ENCODE data around the gene GAD1.

Gene GAD1

GRCh38 chr2:170827841-170828532 is 11.3 kb downstream of the GAD1 start:
- Histone ChIP-seq H3K27me3 (ENCODE audit: insufficient read depth, low read length) (peaks cover 20% of the 10 kb centered on the region), H4K12ac (ENCODE audit: low read depth, low read length) (no peak overlapping the region), H3K4me2 (ENCODE audit: low read length) (no peak overlapping the region), H3K23ac (ENCODE audit: low read length) (no peak overlapping the region), H3K14ac (ENCODE audit: low read length) (no peak overlapping the region), H3K27ac (ENCODE audit: low read depth, low read length) (no peak overlapping the region), H2BK12ac (ENCODE audit: low read length) (no peak overlapping the region), H2BK5ac (ENCODE audit: low read depth, low read length, poor library complexity) (no peak overlapping the region), H2AFZ (ENCODE audit: insufficient read depth, low read length, poor library complexity) (no peak overlapping the region), H4K8ac (ENCODE audit: low read depth, low read length) (no peak overlapping the region), H3K9ac (ENCODE audit: low read length) (no peak overlapping the region), H3K4me3 (ENCODE audit: low read depth, low read length) (no peak overlapping the region), H2BK120ac (ENCODE audit: insufficient read depth, low read length, poor library complexity) (no peak overlapping the region), H3K18ac (ENCODE audit: low read length) (no peak overlapping the region), H3K79me2 (ENCODE audit: control insufficient read depth, insufficient read depth, low read length, poor library complexity) (no peaks in the 10 kb centered on the region), H3K36me3 (ENCODE audit: control insufficient read depth in 1 of 2, insufficient read depth in 2 of 2, low read length in 2 of 2) (no peaks in the 10 kb centered on the region), H2AK5ac (ENCODE audit: low read length) (no peak overlapping the region), H3K79me1 (ENCODE audit: low read length) (no peaks in the 10 kb centered on the region), H3K9me3 (ENCODE audit: insufficient read depth, low read depth, low read length) (peaks cover 10% of the 10 kb centered on the region), H3K4me1 (ENCODE audit: control insufficient read depth in 1 of 2, insufficient read depth in 2 of 2, low read length in 2 of 2) (peaks cover 3 to 7% of the 10 kb centered on the region in 2 experiments), H3K4ac (ENCODE audit: low read depth, low read length) (no peak overlapping the region), H4K91ac (ENCODE audit: low read depth, low read length) (no peak overlapping the region)
- DNase-seq: no peak
- no CpG with 5 or more reads among the region's 6 CpGs for WGBS (ENCODE audit: extremely low coverage, insufficient coverage, insufficient read length)

DNA sequence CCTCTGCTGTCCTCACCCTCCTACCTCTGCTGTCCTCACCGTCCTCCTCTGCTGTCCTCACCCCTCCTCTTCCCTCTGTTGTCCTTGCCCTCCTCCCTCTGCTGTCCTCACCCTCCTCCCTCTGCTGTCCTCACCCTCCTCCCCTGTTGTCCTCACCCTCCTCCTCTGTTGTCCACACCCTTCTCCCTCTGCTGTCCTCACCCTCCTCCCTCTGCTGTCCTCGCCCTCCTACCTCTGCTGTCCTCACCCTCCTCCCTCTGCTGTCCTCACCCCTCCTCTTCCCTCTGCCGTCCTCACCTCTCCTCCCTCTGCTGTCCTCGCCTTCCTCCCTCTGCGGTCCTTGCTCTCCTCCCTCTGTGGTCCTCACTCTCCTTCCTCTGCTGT is 11.8 kb downstream of the GAD1 start:
- Histone ChIP-seq H2BK5ac (ENCODE audit: low read depth, low read length, poor library complexity) (no peak overlapping the region), H2AK5ac (ENCODE audit: low read length) (no peak overlapping the region), H3K23ac (ENCODE audit: low read length) (no peak overlapping the region), H4K12ac (ENCODE audit: low read depth, low read length) (no peak overlapping the region), H3K4me3 (ENCODE audit: low read depth, low read length) (peak overlapping the region; percentile 1), H3K9ac (ENCODE audit: low read length) (no peak overlapping the region), H3K4me2 (ENCODE audit: low read length) (no peak overlapping the region), H3K36me3 (ENCODE audit: control insufficient read depth in 1 of 2, insufficient read depth in 2 of 2, low read length in 2 of 2) (no peaks in the 10 kb centered on the region), H3K79me1 (ENCODE audit: low read length) (no peaks in the 10 kb centered on the region), H3K79me2 (ENCODE audit: control insufficient read depth, insufficient read depth, low read length, poor library complexity) (no peaks in the 10 kb centered on the region), H3K4ac (ENCODE audit: low read depth, low read length) (no peak overlapping the region), H3K18ac (ENCODE audit: low read length) (no peak overlapping the region), H3K27me3 (ENCODE audit: insufficient read depth, low read length) (peaks cover 16% of the 10 kb centered on the region), H3K4me1 (ENCODE audit: control insufficient read depth in 1 of 2, insufficient read depth in 2 of 2, low read length in 2 of 2) (peaks cover 0 to 5% of the 10 kb centered on the region in 2 experiments), H3K27ac (ENCODE audit: low read depth, low read length) (no peak overlapping the region), H4K8ac (ENCODE audit: low read depth, low read length) (no peak overlapping the region), H4K91ac (ENCODE audit: low read depth, low read length) (no peak overlapping the region), H2BK120ac (ENCODE audit: insufficient read depth, low read length, poor library complexity) (no peak overlapping the region), H3K9me3 (ENCODE audit: insufficient read depth, low read depth, low read length) (peaks cover 7% of the 10 kb centered on the region), H2BK12ac (ENCODE audit: low read length) (no peak overlapping the region), H2AFZ (ENCODE audit: insufficient read depth, low read length, poor library complexity) (no peak overlapping the region), H3K14ac (ENCODE audit: low read length) (no peak overlapping the region)
- no peak for DNase-seq
- no CpG with 5 or more reads among the region's 5 CpGs for WGBS (ENCODE audit: extremely low coverage, insufficient coverage, insufficient read length)

GRCh38 chr2:170829036-170829435 is 12.3 kb downstream of the GAD1 start:
- Histone ChIP-seq H3K4ac (ENCODE audit: low read depth, low read length) (no peak overlapping the region), H3K23ac (ENCODE audit: low read length) (no peak overlapping the region), H3K9ac (ENCODE audit: low read length) (no peak overlapping the region), H3K9me3 (ENCODE audit: insufficient read depth, low read depth, low read length) (peaks cover 6% of the 10 kb centered on the region), H2AFZ (ENCODE audit: insufficient read depth, low read length, poor library complexity) (no peak overlapping the region), H3K27ac (ENCODE audit: low read depth, low read length) (no peak overlapping the region), H4K12ac (ENCODE audit: low read depth, low read length) (no peak overlapping the region), H3K18ac (ENCODE audit: low read length) (no peak overlapping the region), H4K91ac (ENCODE audit: low read depth, low read length) (no peak overlapping the region), H4K8ac (ENCODE audit: low read depth, low read length) (no peak overlapping the region), H3K79me1 (ENCODE audit: low read length) (no peaks in the 10 kb centered on the region), H2BK12ac (ENCODE audit: low read length) (no peak overlapping the region), H3K36me3 (ENCODE audit: control insufficient read depth in 1 of 2, insufficient read depth in 2 of 2, low read length in 2 of 2) (no peaks in the 10 kb centered on the region), H2AK5ac (ENCODE audit: low read length) (no peak overlapping the region), H3K4me2 (ENCODE audit: low read length) (no peak overlapping the region), H3K4me1 (ENCODE audit: control insufficient read depth in 1 of 2, insufficient read depth in 2 of 2, low read length in 2 of 2) (no peaks in the 10 kb centered on the region), H3K27me3 (ENCODE audit: insufficient read depth, low read length) (peaks cover 11% of the 10 kb centered on the region), H2BK120ac (ENCODE audit: insufficient read depth, low read length, poor library complexity) (no peak overlapping the region), H3K4me3 (ENCODE audit: low read depth, low read length) (no peak overlapping the region), H2BK5ac (ENCODE audit: low read depth, low read length, poor library complexity) (no peak overlapping the region), H3K14ac (ENCODE audit: low read length) (no peak overlapping the region), H3K79me2 (ENCODE audit: control insufficient read depth, insufficient read depth, low read length, poor library complexity) (no peaks in the 10 kb centered on the region)
- DNase-seq: no peak
- WGBS (ENCODE audit: extremely low coverage, insufficient coverage, insufficient read length): no CpG with 5 or more reads among the region's 2 CpGs

DNA sequence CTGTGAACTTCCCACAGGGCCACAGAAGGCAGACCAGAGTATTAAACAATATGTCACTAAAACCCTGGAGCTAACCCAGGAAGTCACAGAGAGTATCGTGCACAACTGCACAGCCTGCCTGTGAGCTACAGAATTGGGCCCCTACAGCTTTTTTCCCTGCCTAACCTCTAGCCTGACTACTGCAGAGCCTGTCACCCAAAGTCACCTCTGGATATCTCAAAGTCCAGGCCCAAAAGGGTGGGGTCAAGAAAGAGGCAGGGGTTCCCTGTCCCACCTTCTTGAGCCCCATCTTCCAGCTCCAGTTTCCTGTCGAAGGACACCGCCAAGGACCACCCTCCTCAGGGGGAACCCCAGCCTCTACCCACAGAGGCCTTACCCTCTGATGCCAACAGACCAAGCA is 13.5 kb downstream of the GAD1 start:
- H3K9ac ChIP-seq (ENCODE audit: low read length): no peak overlapping the region
- H3K79me1 ChIP-seq (ENCODE audit: low read length): no peaks in the 10 kb centered on the region
- peaks cover 4% of the 10 kb centered on the region for H3K27me3 ChIP-seq (ENCODE audit: insufficient read depth, low read length)
- DNase-seq: no peak
- no peak overlapping the region for H3K4me2 ChIP-seq (ENCODE audit: low read length)
- H3K4me3 ChIP-seq (ENCODE audit: low read depth, low read length): no peak overlapping the region
- H3K27ac ChIP-seq (ENCODE audit: low read depth, low read length): no peak overlapping the region
- no peak overlapping the region for H3K14ac ChIP-seq (ENCODE audit: low read length)
- H4K12ac ChIP-seq (ENCODE audit: low read depth, low read length): no peak overlapping the region
- no peak overlapping the region for H2AK5ac ChIP-seq (ENCODE audit: low read length)
- no peak overlapping the region for H4K91ac ChIP-seq (ENCODE audit: low read depth, low read length)
- H4K8ac ChIP-seq (ENCODE audit: low read depth, low read length): no peak overlapping the region
- no peaks in the 10 kb centered on the region for H3K36me3 ChIP-seq (ENCODE audit: control insufficient read depth in 1 of 2, insufficient read depth in 2 of 2, low read length in 2 of 2)
- H3K18ac ChIP-seq (ENCODE audit: low read length): no peak overlapping the region
- peaks cover 6% of the 10 kb centered on the region for H3K9me3 ChIP-seq (ENCODE audit: insufficient read depth, low read depth, low read length)
- H3K79me2 ChIP-seq (ENCODE audit: control insufficient read depth, insufficient read depth, low read length, poor library complexity): no peaks in the 10 kb centered on the region
- no peak overlapping the region for H2AFZ ChIP-seq (ENCODE audit: insufficient read depth, low read length, poor library complexity)
- no CpG with 5 or more reads among the region's 3 CpGs for WGBS (ENCODE audit: extremely low coverage, insufficient coverage, insufficient read length)
- H3K23ac ChIP-seq (ENCODE audit: low read length): no peak overlapping the region
- no peak overlapping the region for H2BK5ac ChIP-seq (ENCODE audit: low read depth, low read length, poor library complexity)
- H2BK120ac ChIP-seq (ENCODE audit: insufficient read depth, low read length, poor library complexity): no peak overlapping the region
- H3K4ac ChIP-seq (ENCODE audit: low read depth, low read length): no peak overlapping the region
- H2BK12ac ChIP-seq (ENCODE audit: low read length): no peak overlapping the region
- no peaks in the 10 kb centered on the region for H3K4me1 ChIP-seq (ENCODE audit: control insufficient read depth in 1 of 2, insufficient read depth in 2 of 2, low read length in 2 of 2)

Measured in trophoblast cell (in vitro differentiated cells and primary cell).